ENCODE results near the gene RPL37.

Gene RPL37

GRCh38 chr5:40844565-40844964 lies 9.5 kb upstream of the RPL37 start:
- TF ChIP-seq, protein P1, sequence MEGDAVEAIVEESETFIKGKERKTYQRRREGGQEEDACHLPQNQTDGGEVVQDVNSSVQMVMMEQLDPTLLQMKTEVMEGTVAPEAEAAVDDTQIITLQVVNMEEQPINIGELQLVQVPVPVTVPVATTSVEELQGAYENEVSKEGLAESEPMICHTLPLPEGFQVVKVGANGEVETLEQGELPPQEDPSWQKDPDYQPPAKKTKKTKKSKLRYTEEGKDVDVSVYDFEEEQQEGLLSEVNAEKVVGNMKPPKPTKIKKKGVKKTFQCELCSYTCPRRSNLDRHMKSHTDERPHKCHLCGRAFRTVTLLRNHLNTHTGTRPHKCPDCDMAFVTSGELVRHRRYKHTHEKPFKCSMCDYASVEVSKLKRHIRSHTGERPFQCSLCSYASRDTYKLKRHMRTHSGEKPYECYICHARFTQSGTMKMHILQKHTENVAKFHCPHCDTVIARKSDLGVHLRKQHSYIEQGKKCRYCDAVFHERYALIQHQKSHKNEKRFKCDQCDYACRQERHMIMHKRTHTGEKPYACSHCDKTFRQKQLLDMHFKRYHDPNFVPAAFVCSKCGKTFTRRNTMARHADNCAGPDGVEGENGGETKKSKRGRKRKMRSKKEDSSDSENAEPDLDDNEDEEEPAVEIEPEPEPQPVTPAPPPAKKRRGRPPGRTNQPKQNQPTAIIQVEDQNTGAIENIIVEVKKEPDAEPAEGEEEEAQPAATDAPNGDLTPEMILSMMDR (conservative IDR thresholded peaks at IDR 0.05) = no peak
- TF ChIP-seq ZFX (IDR thresholded peaks at IDR 0.05) = no peak
- no peak overlapping the region for H3K27ac ChIP-seq

- H3K27ac ChIP-seq = no peak overlapping the region
- TF ChIP-seq ZFX (IDR thresholded peaks at IDR 0.05) = no peak
- TF ChIP-seq, protein P1 (conservative IDR thresholded peaks at IDR 0.05) = no peak
Measured at GRCh38 chr5:40842351-40842750, 7.3 kb upstream of the RPL37 start.

DNA sequence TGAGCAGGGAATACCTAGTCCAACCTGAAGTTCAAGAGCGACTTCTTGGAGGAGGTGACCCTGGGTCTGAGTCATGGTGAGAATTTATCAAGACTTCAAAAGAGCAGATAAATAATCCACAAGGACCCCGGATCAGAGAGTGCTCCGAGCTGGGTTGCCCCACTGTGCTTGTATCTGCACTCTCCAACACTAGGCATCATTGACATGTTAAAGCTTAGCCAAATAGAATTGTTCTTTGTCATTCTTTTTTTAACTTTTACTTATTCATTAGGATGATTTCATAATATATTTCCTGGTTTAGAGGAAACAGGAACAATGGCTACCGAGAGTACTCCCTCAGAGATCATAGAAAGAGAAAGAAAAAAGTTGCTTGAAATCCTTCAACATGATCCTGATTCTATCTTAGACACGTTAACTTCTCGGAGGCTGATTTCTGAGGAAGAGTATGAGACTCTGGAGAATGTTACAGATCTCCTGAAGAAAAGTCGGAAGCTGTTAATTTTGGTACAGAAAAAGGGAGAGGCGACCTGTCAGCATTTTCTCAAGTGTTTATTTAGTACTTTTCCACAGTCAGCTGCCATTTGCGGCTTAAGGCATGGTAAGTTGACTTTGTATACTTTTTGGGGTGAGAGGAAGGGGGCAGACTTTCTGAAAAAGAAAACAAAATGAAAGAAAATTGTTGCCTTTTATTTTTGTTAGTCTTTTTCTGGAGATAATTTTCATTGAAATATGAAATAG lies 6.2 kb upstream of the RPL37 start, which contains the start of gene CARD6:
Gene CARD6 (plus strand): TSS at position 300 of the 738 bp plus-strand sequence. CDS start 16 bp downstream, at position 316.
- H3K27ac ChIP-seq = no peak within 1 kb of the TSS
- TF ChIP-seq, protein P1 (conservative IDR thresholded peaks at IDR 0.05) = no peak
- TF ChIP-seq ZFX (IDR thresholded peaks at IDR 0.05) = no peak

GRCh38 chr5:40838086-40838485 lies 3.1 kb upstream of the RPL37 start:
- no peak overlapping the region for H3K27ac ChIP-seq
- TF ChIP-seq, protein P1 (conservative IDR thresholded peaks at IDR 0.05) = no peak
- TF ChIP-seq ZFX (IDR thresholded peaks at IDR 0.05) = no peak

DNA sequence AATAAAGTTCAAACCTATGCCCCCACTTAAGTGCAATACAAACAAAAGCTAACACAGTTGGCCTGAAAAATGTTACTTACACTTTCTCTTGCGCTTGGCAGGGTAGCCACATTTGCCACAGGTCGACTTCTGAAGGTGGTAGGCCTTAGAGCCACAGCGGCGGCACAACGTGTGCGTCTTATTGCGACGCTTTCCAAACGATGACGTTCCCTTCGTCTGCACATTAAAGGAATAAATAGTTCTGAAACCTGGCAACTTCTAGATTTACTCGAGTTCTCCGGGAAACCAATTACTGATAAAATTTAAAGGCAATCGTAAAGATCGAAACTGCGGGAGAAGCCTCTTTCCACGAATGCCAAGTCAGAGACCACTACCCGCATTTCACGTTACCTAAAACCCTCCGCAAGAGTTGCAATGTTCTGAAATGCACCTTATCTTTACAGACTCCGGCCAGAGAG lies 602 bp downstream of the RPL37 start:
- no peak; the same call in 1 of the 2 replicates for TF ChIP-seq ZFX (IDR thresholded peaks at IDR 0.05)
- TF ChIP-seq, protein P1 (conservative IDR thresholded peaks at IDR 0.05) = no peak
- peak overlapping the region; percentile 92 for H3K27ac ChIP-seq

- no peak for TF ChIP-seq ZFX (IDR thresholded peaks at IDR 0.05)
- TF ChIP-seq, protein P1 (conservative IDR thresholded peaks at IDR 0.05) = no peak
- peak overlapping the region; percentile 92 for H3K27ac ChIP-seq
Measured at GRCh38 chr5:40833712-40834229, 1.3 kb downstream of the RPL37 start.

DNA sequence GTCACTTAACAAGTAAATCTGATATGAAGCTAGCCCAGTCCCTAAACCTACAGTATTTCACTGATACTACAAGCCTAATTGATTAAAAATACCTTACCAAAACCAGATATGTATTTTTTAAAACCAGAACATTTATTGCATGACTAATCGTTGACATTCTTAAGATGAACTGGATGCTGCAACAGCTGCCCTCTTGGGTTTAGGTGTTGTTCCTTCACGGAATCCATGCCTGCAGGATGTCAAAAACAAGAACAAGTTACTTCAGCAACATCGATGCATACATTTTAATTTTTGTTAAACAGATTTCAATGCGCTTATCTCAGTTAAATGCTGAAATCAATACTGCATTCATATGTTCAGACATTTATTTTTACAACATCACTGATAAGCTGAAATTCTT lies 2.7 kb downstream of the RPL37 start:
- TF ChIP-seq, protein P1 (conservative IDR thresholded peaks at IDR 0.05) = no peak
- TF ChIP-seq ZFX (IDR thresholded peaks at IDR 0.05) = no peak
- no peak overlapping the region for H3K27ac ChIP-seq

Measured in C4-2B (cell line).